ENCODE results near the gene CTSF. TPM values are rescaled to one million over a fixed set of nuclear protein-coding genes. Genes with fewer than 3 reads are reported as not detected.

CTSF gene
- total and polyA plus RNA-seq, 4 donors, result 6.6 to 39.6 (median 7.9) TPM

GRCh38 chr11:66614073-66614472 is 45.7 kb upstream of the CTSF start:
- DNase-seq, result peak in 2 of 3 donors; percentile 58 to 70
- ATAC-seq (ENCODE audit: insufficient read depth, low FRiP score), result no peak
- Histone ChIP-seq H3K27me3 (ENCODE audit: control insufficient read depth in 3 of 3, insufficient read depth in 3 of 3, low read length in 2 of 3) (no peaks in the 10 kb centered on the region), H3K27ac (ENCODE audit: low read depth in 1 of 2, low read length in 1 of 2) (no peak overlapping the region), H3K4me3 (no peak overlapping the region), H3K4me1 (ENCODE audit: control insufficient read depth in 5 of 5, insufficient read depth in 5 of 5, low read length in 5 of 5) (peaks cover 0 to 15% (median 11%) of the 10 kb centered on the region in 5 donors), H3K36me3 (ENCODE audit: control insufficient read depth in 4 of 4, insufficient read depth in 4 of 4, low read length in 4 of 4) (peaks cover 0 to 12% (median 3%) of the 10 kb centered on the region in 4 donors), H3K9ac (ENCODE audit: insufficient read depth in 1 of 2, low read length in 2 of 2) (no peak overlapping the region), H3K9me3 (ENCODE audit: control insufficient read depth in 4 of 4, insufficient read depth in 3 of 4, low read length in 3 of 4) (no peaks in the 10 kb centered on the region)
- 90 to 94% methylated on average over 13 of the region's 13 CpGs for WGBS, 2 donors
- TF ChIP-seq CTCF (IDR thresholded peaks at IDR 0.05; ENCODE audit: control extremely low read depth, extremely low read depth), result no peak

- no peak overlapping the region for H3K9ac ChIP-seq (ENCODE audit: insufficient read depth in 1 of 2, low read length in 2 of 2)
- ATAC-seq (ENCODE audit: insufficient read depth, low FRiP score), result no peak
These were observed 44.1 kb upstream of the CTSF start for GRCh38 chr11:66612458-66612857.

GRCh38 chr11:66609721-66610617 is 41.6 kb upstream of the CTSF start:
- no peak for ATAC-seq (ENCODE audit: insufficient read depth, low FRiP score)
- DNase-seq, result no peak
- no peak overlapping the region for H3K9ac ChIP-seq (ENCODE audit: insufficient read depth in 1 of 2, low read length in 2 of 2)
- H3K4me1 ChIP-seq (ENCODE audit: control insufficient read depth in 5 of 5, insufficient read depth in 5 of 5, low read length in 5 of 5), result peaks cover 0 to 7% (median 6%) of the 10 kb centered on the region in 5 donors
- no peaks in the 10 kb centered on the region for H3K27me3 ChIP-seq (ENCODE audit: control insufficient read depth in 3 of 3, insufficient read depth in 3 of 3, low read length in 2 of 3)
- H3K27ac ChIP-seq (ENCODE audit: low read depth in 1 of 2, low read length in 1 of 2), result no peak overlapping the region
- no peak for TF ChIP-seq CTCF (IDR thresholded peaks at IDR 0.05; ENCODE audit: control extremely low read depth, extremely low read depth)
- H3K4me3 ChIP-seq, result no peak overlapping the region
- no peaks in the 10 kb centered on the region for H3K9me3 ChIP-seq (ENCODE audit: control insufficient read depth in 4 of 4, insufficient read depth in 3 of 4, low read length in 3 of 4)
- H3K36me3 ChIP-seq (ENCODE audit: control insufficient read depth in 4 of 4, insufficient read depth in 4 of 4, low read length in 4 of 4), result peaks cover 0 to 14% (median 7%) of the 10 kb centered on the region in 4 donors
- 58% methylated on average over 4 of the region's 4 CpGs for WGBS, 2 donors

More at GRCh38 chr11:66612458-66612857, 44.1 kb upstream of the CTSF start:
- TF ChIP-seq CTCF (IDR thresholded peaks at IDR 0.05; ENCODE audit: control extremely low read depth, extremely low read depth), result no peak
- Histone ChIP-seq H3K27ac (ENCODE audit: low read depth in 1 of 2, low read length in 1 of 2) (no peak overlapping the region), H3K9me3 (ENCODE audit: control insufficient read depth in 4 of 4, insufficient read depth in 3 of 4, low read length in 3 of 4) (no peaks in the 10 kb centered on the region), H3K27me3 (ENCODE audit: control insufficient read depth in 3 of 3, insufficient read depth in 3 of 3, low read length in 2 of 3) (no peaks in the 10 kb centered on the region), H3K4me1 (ENCODE audit: control insufficient read depth in 5 of 5, insufficient read depth in 5 of 5, low read length in 5 of 5) (peaks cover 0 to 3% (median under 1%) of the 10 kb centered on the region in 5 donors), H3K36me3 (ENCODE audit: control insufficient read depth in 4 of 4, insufficient read depth in 4 of 4, low read length in 4 of 4) (peaks cover 0 to 6% (median under 1%) of the 10 kb centered on the region in 4 donors), H3K4me3 (no peak overlapping the region)
- no peak for DNase-seq
- WGBS, 2 donors, result 92 to 95% methylated on average over 1 of the region's 1 CpG

Measured in lung (tissue), 12 donors.